GM21526 (cell line): ENCODE measurements around the gene FARP1.

ENCODE experiments used
- ATAC-seq: cut with Tn5 transposase; IDR thresholded peaks from one replicate; pipeline ENCODE4 v1.9.1; 2021; ENCODE audit warnings: moderate library complexity; ENCODE audit not compliant: unreplicated experiment, low FRiP score

The FARP1 gene

DNA sequence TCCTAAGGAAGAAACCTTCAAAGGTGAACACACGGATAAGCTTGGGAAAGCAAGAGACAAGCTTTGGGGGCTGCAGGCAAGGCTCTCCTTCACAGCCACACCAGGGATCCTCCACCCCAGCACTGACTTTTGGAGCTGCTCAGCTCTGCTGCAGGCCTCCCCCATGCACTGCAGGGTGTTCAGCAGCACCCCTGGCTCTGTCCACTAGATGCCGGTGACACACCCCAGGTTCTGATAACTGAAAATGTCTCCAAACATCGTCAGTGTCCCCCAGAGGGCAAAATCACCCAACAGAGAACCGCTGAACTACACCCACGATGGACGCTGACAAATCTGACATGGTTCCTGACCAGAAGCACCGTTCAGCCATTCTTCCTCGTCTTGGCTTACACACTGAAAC, 343.5 kb downstream of the FARP1 start:
- ATAC-seq, result no peak

DNA sequence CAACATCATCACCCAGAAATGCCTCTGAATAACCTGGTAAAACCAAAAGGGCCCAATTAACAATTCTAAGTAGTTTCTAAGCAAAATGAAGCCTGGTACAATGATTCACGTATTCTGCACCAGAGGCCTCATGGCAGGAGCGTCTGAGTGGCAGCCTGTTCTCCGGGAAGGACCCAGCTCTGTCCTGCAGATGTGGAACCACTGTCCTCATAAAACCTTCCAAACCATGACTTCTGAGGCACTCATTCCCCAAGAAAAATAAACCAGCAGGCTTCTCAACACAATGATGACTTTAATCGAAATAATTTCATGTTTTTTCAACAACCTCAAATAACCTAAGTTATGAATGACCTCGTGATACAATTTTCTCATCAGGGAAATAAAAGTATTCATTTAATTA, 344.1 kb downstream of the FARP1 start:
- no peak for ATAC-seq

DNA sequence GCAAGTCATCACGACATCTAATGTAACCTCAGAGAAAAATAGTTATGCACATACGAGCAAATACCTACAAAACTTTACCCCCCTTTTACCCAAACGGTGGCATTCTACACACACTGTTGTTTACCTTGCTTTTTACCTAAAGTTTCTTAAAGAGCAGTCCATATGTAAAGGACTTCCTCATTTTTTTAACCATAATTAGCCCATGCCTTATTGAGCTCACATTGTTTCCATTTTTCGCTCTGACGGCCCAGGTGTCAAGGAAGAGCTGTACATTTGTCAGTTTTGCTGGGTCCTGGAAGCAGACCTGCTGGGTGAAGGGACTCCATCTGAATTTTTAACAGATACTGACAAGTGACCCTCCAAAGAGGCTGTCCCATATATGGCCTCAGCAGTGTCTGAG, 344.6 kb downstream of the FARP1 start:
- ATAC-seq, result no peak

DNA sequence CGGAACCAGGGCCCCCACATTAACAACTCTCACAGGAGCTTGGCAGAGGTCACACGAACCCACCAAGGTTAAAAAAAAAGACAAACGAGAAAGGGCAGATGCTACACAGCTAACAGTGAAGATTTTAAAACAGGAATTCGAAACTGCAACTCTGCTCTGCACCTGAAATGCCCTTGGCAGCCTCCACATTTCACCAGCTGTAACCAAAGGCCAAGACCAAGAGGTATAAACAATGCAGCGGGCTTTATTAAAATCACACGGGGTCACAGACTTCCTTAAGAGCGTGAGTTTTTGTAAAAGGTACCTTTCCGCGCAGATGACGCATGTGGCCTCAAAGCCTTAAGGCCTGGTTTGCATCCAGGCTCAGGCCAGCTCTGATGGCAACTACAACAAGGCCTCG, 345.8 kb downstream of the FARP1 start:
- peak; percentile 71 for ATAC-seq

DNA sequence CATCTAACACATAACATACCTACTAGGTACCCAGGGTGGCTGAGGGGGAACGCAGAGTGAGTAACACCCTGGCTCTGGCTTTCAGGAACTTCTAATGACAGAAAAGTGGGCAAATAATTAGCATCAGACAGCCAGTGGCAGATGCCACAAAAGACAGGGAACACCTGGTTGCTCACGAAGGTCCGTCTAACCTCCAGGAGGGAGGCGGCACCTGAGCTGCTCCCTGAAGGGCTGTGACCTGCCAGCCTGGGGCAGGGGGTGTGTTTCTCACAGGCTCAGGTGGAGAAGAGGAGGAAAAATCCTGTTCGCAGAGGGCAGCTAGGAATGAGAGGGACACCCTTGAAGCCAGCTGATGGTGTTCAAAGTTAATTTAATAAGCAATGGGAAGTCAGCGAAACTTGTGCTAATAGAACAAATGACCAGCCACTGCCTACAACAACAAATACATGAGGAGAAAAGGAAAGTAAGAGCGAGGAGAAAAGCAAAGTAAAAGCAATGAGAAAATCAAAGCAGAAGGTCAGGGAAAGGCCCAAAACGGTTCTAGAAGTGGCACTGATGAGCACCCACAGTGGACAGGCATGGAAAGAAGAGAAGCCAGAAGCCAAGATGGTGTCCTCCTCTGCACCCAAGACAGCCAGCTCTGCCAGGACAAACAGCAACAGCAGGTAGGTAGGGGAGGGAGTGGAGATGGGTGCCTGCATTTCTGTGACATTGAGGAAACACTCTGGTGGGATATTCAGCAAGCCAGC, 346.7 kb downstream of the FARP1 start:
- no peak for ATAC-seq

DNA sequence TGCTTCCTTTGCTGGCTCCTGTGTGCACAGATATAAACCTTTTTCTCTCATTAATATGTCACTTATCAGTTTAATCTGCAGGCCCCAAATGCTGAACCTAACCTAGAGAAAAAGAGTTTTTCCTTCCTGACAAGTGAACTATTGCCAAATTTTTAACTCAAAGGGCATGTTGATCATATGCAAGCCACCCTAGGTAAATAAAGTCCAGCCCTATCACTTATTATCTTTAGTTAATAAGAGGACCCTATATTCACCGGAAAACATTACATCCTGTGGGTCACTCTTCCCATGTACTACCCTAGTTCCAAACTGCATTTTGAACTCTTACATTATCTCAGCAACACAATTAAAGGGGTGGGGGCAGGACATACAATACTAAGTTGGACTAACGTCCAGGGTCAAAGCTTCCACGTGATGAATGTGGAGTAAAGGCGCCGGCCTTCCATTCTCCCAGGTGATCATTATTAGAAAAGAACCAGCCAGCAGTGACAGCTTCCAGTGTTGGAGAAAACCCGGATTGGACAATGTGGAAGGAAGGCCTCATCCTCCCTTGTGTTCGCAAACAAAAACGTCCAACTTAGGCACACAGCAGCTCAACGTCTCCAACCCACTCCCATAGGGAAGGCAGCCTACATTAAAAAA, 347.4 kb downstream of the FARP1 start:
- ATAC-seq, result no peak

DNA sequence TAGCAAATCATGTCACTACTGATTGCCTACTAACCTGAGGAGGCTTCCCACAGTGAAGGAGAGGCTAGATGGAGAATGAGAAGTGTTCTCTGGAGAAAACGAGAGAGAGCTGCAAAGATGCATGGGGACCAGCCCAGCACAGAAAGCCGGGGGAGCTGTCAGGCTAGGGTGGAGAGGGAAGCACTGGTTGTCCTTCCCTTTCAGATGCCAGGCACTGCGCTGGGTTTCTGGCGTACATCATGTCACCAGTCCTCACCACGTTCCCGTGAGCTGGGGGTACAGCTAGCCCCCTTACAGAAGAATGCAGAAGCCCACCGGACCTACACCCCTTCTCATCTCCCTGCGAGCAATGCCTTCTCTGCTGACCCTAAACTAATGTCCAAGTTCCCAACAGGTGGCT, 348.0 kb downstream of the FARP1 start:
- ATAC-seq, result no peak

DNA sequence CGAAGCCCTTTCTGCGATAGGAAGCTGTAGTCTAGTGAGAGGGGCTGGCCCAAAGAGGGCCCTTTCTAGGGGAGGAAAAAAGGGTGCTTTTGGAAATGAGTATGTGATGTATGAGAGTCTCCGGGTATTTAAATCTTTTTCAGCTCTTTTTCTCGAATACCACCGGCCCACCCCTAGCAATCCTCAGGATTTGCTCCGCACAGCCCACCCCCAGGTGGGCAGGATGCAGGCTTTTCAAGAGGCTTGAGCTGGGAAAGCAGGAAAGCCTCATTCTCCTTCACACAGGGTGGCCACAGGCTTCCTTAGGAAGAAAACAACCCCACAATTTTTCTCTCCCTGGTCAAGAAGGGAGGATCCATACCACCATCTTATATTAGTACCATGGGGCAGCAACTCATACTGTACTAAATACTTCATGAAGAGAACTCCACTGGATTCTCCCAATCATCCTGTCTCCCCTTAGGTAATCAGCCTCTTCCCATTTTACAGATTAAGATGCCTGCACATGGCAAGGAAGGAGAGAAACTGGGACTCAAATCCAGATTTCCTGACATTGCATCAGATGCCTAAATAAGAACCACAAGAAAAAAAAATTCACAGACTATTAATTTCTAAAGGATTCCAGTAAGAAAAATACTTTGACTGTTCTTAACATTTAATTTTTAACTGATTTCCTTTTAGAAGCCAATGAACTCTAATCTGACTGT, 349.6 kb downstream of the FARP1 start:
- ATAC-seq, result no peak

DNA sequence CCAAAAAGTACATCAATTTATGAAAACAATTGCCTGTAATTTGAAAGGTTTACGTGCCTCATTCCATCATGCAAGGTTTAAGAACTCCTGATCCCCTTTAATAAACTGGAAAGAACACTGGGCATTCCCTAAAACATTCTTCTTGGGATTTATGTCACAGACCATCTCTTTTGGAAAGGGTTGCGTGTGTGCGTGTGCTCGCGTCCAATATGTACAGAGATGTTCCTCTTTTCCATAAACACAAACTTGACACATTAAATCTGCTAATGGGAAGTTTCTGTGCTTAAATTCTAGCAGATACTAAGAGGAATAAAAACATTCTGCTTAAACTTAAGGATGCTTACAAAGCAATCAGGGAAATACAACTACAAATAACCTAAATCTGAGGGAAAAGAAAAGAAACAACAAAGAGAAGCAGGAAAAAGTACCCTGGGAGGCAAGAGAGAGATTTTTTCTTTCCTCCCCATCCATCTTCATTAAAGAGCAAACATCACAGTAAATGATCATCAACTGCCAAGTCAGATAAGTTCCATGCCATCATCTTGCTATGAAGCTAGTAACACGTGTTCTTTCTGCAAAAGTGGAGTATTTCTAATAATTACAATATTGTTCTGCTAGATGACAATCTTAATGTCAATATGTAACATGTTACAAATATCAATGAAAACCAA, 350.3 kb downstream of the FARP1 start:
- ATAC-seq, result no peak

DNA sequence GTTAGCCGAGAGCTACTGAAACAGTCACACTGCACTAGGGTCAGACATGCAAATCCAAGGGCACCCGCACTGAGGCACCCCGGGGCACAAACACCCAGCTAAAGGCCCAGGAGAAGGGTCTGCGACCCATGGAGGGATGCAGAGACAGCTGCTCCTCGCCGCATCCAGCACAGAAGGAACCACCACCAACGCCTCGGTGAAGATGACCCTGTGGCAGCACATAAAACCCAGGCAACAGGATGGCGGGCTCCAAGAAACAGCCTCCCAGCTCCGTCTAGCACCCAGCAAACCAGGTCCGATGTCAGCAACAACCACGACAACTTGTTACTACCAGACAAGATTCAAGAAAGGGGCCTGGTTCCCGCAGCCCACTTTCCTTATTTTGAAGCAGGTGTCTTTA, 351.9 kb downstream of the FARP1 start:
- no peak for ATAC-seq

DNA sequence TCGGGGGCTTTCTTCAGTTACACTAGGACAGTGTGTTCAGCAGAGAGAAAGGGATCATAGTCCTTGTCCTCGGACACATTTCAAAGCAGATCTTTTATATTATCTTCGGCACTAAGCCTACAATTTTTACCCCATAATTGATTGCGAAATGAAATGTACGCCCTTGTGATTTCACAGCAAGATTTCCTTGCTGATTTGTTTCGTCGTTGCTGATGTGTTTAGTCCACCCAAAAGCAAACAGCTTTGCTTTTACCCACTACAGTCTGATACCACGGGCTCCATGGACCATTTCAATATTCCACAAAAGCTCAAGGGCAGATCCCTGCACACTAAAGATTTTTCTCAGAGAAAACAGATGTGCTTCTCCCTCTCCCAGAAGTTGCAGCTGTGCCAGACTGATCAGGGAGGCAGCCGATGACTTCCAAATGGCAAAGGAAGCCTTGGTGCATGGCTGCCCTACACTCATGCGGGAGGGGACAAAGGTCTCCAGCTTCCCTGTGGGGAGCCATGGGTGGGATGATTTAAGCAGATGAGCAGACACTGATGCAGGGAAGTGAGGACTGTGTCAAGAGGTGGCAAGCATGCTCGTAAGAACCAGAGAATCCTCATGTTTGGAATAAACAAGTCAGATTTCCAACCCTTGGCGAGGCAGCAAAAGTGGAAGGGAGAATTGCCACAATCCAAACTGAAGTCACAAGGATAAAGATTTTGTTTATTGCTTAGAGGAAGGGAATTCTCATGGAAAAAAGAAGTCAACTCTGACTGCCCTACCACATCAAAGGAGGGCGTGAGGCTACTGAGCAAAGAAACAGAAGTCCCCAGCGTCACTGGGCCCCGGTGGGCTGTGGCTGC, 353.0 kb downstream of the FARP1 start:
- ATAC-seq, result no peak

DNA sequence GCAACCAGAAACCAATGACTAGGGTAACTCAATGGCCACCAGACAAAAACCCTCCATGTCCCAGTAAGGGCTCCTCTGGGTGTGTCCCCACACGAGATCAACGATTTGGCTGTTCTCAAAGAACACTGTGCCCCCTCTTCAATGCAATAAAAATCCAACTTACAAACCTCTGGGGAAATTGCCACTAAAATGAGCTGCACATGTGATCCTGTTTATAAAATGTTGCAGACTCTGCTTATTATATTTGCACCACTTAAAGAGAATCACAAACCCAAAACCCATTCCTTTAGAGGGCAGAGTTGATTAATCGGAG, 353.5 kb downstream of the FARP1 start:
- no peak for ATAC-seq

DNA sequence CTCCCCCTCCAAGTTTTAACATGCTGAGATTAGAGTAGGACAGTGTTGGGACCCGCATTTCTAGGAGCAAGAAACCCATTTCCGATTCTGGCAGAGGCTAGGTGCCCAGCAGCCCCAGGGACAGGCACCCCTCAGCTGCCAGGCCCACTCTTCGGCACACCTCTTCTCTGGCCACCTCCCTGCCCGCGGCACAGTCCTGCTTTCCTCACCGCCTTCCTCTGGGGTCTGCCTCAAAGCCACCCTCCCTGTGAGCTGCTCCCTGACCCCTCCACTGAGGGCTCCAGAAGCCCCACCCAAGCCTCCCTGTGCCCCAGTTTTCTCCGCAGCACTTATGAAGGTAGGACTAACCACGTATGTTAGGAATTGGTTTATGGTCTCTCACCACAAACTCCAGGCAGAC, 354.1 kb downstream of the FARP1 start:
- ATAC-seq, result no peak

DNA sequence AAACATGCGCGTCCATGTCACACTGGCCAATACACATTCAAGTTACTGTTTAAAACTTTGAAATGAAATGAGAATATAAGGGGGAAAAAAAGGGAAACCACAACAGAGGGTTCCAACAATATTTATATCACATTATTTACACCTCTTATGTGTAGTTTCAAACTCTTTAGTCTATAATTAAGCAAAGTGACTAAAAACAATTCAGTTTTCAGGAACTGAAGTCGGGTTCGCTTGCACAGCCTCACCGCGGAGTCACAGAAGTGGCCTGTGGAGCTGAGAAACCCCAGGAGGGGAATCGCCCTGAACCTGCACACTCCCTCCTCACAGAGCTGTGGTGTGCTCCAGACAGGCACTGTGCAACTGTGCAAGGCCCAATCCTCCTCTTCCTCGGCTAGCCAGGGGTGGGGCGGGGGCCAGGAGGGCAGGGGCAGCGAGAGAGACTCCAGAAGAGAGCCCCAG, 358.1 kb downstream of the FARP1 start:
- ATAC-seq, result peak; percentile 76

DNA sequence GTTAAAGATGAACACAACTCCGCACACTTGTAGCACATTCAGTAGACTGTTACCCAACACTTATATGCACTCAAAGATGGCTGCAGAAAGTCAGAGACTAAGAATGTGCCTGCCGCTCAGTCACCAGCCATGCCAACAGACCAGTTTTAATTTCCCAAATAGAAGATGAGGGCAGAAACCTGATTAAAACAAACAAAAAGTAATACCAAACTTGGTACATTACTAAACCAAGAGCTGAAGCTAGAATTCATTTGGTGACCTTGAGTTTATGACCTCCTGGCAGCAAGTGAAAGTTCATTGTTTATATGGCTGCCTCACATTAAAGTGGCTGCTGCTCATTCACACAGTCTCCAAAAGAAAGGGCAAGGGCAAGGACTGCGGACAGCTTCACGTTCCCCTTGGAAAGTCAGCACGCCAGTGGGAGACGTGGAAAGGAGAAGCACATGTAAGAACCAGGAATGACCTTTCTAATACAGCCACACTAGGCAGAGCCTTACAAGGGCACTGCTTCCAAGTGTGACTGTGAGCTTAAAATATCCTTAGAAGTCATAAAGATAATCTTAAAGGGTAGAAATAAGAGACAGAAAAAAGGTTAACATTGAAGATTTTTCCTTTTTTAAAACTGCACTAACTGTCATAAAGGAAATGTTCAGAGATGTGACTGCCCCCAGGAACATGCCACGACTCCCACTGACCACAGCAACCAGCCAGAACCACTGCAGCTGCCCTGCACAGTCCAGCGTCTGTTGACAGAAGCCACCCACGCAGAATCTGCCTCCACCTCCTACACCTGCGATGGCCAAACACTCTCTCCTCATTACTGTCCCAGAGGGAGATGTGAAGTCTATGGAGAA, 360.5 kb downstream of the FARP1 start:
- ATAC-seq, result no peak

DNA sequence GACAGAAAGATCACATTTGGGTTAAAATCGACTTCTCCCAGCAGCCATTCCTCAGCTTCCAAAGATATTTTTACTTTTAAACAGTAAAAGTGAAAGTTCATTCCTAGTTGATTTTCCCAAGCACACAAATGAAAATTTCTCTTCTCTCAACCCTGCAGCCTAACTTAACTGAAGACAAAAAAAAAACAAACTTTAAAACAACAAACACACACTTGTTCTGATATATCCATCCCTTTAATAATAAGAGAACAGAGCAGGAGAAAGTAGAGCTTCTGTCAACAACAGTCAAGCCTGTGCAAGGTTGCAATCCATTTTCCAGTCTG, 361.1 kb downstream of the FARP1 start:
- no peak for ATAC-seq

DNA sequence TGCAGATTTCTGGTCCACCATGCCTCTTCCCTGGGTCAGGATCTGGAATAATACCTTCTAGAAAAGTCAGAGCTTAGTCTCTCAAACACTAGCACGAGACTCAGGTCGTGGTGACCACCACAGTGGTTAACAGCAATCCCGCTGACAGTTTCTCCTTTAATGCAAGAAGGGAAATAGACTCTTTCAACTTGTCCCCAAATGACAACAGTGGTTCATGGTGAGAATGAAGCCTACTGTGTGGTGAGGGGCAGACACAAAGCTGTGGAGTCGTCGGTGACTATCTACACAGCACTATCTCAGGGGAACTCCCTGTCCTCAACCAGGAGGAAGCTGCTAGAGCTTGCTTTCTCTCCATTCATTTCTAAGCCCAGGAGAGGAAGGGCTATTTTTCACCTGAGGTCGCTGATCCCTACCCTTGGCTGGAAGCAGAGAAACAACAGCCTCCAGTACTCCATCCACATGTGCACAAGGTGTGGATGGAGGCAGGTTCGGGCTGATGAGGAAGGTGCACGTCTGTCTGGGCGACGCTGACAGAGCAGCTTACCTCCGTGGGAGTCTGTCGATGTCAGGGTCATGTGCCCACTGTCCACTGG, 361.6 kb downstream of the FARP1 start:
- peak; percentile 41 for ATAC-seq
